Bone marrow (tissue), 2 donors: Measurements from ENCODE around the gene REXO1.
"Not testable (repeated sequence)": the region's sequence is repeated elsewhere in the genome, so short reads cannot be mapped to it uniquely, and the experiment has no call there.

ENCODE experiments used
- DNase-seq, 2 donors: peaks; one replicate each; lab custom pipeline; 2025; lab: John Stamatoyannopoulos, UW

Gene REXO1

DNA sequence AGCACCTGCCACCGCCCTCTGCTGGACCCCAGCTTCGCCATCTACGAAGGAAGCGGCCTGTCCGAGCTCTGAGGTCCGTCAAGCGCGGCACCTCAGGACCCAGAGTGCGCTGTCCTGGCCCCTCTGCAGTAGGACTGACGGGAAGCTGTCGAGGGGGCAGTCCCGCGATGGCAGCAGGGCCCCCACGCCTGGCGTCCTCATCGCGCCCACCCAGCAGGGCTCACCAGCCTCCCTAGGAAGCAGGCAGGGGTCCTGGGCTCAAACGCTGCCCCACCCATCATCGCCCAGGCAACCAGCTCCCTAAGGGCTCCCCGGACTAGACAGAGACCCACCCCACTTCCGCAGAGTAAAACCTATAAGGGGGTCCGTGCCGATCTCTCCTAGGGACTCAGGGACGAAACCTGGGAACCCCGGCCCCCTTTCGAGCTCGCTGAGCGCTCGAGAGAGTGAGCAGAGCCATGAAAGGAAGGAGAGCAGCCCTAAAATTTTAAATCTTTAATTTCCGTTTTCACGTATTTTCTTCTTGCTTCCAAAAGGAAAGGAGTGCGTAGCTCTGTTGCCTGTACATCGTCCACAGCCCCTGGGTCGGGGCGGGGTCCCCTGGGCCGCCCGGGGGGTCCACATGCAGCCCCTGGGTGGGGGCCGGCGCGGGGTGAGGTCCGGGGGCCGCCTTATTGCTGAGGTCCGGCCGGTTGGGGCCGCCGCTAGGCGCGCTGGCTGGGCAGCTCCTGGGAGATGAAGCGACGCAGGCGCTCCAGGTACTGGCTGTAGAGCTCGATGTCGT lies 28.4 kb upstream of the REXO1 start:
- DNase-seq = not testable (repeated sequence)

- peak; percentile 70 to 83 for DNase-seq
Observed at GRCh38 chr19:1875646-1876495, 27.6 kb upstream of the REXO1 start.

GRCh38 chr19:1875265-1875645 lies 27.0 kb upstream of the REXO1 start:
- not testable (repeated sequence) for DNase-seq

- DNase-seq = no peak
Observed at GRCh38 chr19:1874554-1875185, 26.4 kb upstream of the REXO1 start.

DNA sequence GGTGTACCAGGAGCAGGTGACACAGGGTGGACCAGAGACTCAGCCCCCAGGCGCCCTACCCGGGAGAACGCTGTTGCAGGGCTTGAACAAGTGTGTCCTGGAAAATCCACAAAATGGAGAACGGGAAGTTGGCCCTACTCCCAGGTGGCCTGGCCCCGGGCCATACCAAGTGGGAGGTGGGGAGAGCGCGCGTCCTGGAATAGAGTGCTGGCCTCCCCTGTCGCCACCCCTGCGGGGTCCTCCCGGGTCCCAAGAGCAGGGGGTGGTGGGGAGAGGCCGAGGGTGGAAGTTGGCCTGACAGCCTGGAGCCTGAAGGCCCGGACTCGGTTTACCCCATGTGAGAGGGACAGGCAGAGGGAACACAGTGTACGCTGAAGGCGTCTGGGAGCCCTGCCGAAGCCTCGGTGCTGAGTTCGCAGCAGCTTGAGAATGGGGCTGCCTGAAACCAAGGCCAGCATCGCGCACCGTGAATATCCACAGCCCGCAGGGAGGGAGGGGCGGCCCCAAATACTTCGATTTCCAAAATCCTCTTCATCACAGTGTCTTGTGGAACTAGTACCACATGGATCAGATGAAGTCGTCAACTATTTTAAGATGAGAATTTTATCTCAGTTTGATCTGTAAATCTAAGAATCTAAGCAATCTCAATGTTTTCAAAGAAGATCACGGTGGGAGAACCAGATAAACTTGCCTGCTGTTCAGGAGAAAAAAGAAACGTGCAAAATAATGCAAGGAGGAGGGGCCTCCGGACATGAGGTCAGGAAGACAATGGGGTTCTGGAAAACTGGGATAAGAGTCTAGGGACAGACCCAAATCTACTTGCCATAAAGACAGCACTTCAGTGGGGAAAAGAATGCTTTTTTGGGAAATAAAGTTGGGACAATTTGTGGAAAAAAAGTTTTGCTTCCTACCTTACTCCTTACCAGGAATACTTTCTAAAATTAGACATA lies 25.5 kb upstream of the REXO1 start:
- no peak for DNase-seq

DNA sequence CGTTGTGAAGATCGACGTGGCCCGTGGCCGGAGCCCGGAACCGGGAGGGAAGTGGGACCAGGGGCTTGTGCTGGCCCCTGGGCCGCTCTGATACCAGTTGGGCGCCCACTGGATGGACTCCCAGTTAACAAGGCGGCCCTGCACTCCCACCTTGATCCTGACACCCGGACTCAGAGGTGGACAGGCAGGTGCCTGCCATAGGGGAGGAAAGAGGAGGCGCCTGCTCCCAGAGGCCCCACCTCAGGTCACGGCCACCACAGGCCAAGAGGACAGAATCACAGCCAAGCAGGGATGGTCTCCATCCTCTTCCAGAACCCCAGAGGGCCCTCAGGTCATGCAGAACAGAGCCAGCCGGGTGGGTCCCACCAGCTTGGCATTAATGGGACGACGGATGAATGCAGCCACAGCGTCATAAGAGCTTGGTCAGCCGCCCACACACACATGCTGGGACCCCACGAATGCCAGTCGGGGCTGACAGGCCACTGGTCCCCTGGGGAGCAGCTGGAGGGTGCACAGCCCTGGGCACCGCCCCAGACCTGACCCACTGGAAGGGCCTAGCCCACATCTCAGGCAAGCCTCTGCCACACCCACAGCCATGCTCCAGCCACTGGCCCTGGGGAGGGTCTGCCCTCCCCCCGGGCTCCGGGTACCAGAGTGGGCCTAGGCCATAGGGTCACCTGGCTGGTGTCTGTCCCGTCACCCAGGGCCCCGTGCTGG lies 24.7 kb upstream of the REXO1 start:
- no peak for DNase-seq

- no peak for DNase-seq
Observed at GRCh38 chr19:1871630-1872029, 23.3 kb upstream of the REXO1 start.

GRCh38 chr19:1871140-1871597 lies 22.9 kb upstream of the REXO1 start:
- no peak for DNase-seq

GRCh38 chr19:1868971-1869370 lies 20.7 kb upstream of the REXO1 start:
- no peak for DNase-seq

- no peak for DNase-seq
Observed at GRCh38 chr19:1867349-1867724, 19.1 kb upstream of the REXO1 start.

- DNase-seq = no peak
Observed at GRCh38 chr19:1866693-1867348, 18.5 kb upstream of the REXO1 start.

GRCh38 chr19:1865172-1866010 lies 17.1 kb upstream of the REXO1 start:
- no peak for DNase-seq

DNA sequence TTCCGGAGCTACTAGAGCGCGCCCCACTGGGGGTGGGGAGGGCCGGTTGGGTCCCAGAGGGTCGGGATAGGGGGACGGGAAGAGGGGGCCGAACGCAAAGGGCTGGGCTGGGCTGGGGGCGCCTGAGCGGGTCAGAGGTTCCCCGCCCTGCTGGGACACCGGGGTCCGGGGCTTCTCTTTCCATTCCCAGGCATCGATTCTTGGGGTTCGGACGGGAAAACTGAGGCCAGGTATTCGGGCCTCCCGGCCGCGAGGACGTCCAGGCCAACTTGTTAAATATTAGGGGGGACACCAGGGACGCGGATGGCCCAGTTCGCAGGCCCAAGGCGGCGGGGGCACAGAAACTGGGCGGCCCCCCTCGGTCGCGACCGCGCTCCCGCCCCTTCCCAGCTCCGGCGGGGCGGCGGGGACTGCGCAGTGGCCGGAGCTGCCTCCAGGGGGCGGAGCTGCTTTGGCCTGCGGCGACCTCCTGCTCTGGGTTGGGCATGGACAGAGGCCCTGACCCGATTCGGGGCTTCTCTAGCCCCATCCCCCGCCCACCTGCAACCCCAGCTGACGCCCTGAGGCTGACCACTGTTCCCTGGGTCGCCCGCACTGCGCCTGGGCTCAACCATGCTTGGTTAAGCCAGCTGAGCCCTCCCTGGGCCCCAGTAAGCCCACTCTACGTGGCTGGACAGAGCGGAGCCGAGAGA lies 16.3 kb upstream of the REXO1 start:
- DNase-seq = peak; percentile 33 to 72

DNA sequence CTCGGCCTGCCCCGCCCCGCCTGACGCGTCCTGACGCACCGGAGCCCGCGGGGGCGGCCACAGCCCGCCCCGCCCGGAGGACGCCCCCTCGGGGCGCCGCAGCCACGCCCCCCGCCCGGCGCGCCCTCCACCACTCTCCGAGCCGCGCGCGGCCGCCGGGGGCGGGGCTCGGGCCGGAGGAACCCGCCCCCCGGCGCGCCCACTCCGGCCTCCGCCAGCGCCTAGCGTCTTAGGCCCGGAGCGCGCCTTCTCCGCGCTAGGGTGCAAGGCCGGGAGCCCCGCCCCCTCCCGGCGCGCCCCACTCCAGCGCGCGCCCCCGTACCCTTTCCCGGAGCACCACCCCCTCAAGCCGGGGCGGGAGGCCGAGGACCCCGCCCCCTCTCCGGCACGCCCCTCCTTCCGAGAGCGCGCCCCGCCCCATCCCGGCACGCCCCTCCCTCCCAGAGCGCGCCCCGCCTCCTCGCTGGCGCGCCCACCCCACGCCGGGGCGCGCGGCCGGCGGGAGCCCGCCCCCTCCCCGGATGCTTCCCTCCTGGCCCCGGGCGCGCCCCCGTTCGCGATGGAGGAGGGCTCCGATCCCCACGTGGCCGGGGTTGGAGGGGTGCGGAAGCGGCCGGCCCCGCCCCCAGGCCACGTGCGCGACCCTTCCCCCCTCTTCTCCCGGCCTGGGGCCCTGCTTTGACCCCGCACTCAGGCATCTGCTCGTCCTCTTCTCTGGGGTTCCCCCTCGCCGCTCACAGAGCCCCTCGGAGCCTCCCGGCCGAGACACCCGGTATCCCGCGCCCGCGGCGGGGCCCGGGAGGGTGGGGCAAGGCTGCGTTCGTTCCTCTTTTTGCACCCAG lies 15.6 kb upstream of the REXO1 start:
- peak; percentile 62 to 98 for DNase-seq

GRCh38 chr19:1863328-1863637 lies 15.0 kb upstream of the REXO1 start, which contains the start of gene KLF16:
Gene KLF16 (minus strand): TSS chr19:1863579. CDS start chr19:1863497, 82 bp downstream.
- no peak for DNase-seq

GRCh38 chr19:1862424-1863327 lies 14.4 kb upstream of the REXO1 start:
- DNase-seq = peak in 1 of 2 donors; percentile 14

- DNase-seq = no peak
Observed at GRCh38 chr19:1862068-1862423, 13.8 kb upstream of the REXO1 start.
